ES-I3 (cell line): ENCODE measurements around the gene TMEM63A.
"Not testable (repeated sequence)": the region's sequence is repeated elsewhere in the genome, so short reads cannot be mapped to it uniquely, and the experiment has no call there.

ENCODE experiments used
- H3K36me3 ChIP-seq: 2 replicates; pipeline ENCODE4 v1.6.1; 2013; ENCODE audit warnings: mild to moderate bottlenecking, low read length, control low read depth, moderate library complexity; ENCODE audit not compliant: insufficient read depth
- H3K4me1 ChIP-seq: 2 replicates; pipeline ENCODE4 v1.6.1; 2013; ENCODE audit warnings: mild to moderate bottlenecking, control low read depth, low read length; ENCODE audit not compliant: insufficient read depth
- H3K9ac ChIP-seq: 2 replicates; pipeline ENCODE4 v1.6.1; 2013; ENCODE audit warnings: low read depth, mild to moderate bottlenecking, low read length, moderate library complexity
- H3K9me3 ChIP-seq: 2 replicates; pipeline ENCODE4 v1.6.1; 2013; ENCODE audit warnings: mild to moderate bottlenecking, low read length, moderate library complexity; ENCODE audit not compliant: control insufficient read depth, insufficient read depth

Gene TMEM63A

DNA sequence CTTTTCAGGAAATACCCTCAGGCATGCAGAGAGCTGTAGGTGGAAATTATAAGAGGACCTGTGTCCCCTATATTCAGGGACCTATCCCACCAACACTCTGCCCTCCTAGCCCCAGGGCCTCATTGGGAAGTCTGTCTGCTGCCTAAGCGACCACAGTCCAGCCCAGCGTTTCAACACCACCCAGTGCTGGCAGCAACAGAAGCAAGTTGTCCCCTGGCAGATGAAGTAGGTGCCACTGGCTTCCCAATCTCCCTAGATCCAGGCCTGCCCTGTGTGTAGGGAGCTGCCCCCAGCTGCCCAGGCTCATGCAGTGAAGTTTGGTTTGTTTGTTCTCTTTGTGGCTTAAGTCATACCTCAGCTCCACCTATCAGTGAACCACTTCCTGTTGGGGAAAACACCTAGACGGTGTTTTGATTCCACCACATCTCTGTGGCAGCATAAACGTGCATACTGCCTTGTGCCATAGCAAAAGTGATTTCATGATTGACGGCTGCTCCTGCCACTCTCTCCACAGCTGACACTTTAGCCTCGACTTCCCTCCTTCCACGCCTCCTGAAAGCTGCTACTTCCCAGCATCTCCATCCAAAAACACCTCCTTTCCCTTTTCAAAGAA lies 14.9 kb upstream of the TMEM63A start:
- Histone ChIP-seq H3K4me1 (peaks cover 32% of the 10 kb centered on the region), H3K9ac (no peak overlapping the region), H3K9me3 (no peaks in the 10 kb centered on the region), H3K36me3 (no peaks in the 10 kb centered on the region)

DNA sequence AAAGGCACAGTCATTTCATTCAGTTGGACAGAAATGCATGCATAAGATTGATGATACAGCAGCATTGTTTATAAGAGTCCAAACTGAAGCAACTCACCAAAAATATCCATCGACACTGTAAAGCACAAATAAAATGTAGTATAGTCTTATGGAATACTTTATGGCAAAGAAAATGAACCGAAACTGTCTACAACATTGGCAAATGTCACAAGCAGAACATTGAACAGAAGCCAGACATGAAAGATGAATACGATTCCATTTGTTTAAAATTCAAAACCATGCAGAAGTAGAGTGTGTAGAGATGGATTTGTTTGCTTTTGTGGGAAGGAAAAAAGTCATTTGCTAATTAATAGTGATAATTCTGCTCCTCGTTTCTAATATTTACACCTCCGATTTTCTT lies 14.3 kb upstream of the TMEM63A start:
- no peak overlapping the region for H3K9ac ChIP-seq
- no peaks in the 10 kb centered on the region for H3K36me3 ChIP-seq
- peaks cover 32% of the 10 kb centered on the region for H3K4me1 ChIP-seq
- H3K9me3 ChIP-seq: no peaks in the 10 kb centered on the region

DNA sequence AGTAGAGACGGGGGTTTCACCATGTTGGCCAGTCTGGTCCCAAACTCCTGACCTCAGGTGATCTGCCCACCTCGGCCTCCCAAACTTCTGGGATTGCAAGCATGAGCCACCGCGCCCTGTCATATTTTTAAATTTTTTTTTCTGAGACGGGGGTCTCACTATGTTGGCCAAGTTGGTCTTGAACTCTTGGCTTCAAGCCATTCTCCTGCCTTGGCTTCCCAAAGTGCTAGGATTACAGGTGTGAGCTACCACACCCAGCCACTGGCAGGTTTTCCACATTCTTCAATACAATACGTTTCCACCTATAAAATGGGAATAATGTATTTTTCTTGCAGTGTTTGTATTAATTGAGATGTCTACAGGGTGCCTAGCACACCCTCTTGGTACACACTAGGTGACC lies 10.1 kb upstream of the TMEM63A start:
- H3K4me1 ChIP-seq: peaks cover 33% of the 10 kb centered on the region
- H3K9ac ChIP-seq: no peak overlapping the region

DNA sequence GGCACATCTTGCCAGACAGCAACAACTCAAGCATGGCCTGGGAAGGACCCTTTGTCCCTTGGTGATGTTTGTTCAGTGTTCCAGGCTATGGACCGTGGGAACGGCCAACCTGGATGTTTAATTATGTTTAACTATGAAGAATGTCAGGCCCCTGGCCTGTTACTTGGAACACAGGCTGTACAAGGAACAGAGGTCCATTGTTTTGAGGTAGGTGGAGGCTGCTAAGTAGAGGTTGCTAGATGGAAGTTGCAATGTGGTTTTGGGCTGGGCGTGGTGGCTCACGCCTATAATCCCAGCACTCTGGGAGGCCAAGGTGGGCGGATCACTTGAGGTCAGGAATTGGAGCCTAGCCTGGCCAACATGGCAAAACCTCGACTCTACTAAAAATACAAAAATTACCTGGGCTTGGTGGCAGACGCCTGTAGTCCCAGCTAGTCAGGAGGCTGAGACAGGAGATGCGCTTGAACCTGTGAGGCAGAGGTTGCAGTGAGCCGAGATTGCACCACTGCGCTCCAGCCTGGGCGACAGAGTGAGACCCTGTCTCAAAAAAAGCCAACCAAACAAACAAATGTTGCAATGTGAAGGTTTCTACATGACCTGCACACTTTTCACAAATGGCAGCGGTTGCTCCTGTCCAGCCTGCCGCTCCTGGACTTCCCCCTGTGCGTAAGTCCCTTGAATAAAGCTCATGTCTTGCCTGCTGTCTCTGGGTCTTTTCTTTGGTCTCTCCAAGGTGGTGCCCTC lies 9.2 kb upstream of the TMEM63A start:
- Histone ChIP-seq H3K9me3 (no peaks in the 10 kb centered on the region), H3K4me1 (peaks cover 24% of the 10 kb centered on the region), H3K9ac (no peak overlapping the region), H3K36me3 (no peaks in the 10 kb centered on the region)

More for the DNA sequence above, 10.1 kb upstream of the TMEM63A start:
- Histone ChIP-seq H3K9me3 (no peaks in the 10 kb centered on the region), H3K36me3 (no peaks in the 10 kb centered on the region)

DNA sequence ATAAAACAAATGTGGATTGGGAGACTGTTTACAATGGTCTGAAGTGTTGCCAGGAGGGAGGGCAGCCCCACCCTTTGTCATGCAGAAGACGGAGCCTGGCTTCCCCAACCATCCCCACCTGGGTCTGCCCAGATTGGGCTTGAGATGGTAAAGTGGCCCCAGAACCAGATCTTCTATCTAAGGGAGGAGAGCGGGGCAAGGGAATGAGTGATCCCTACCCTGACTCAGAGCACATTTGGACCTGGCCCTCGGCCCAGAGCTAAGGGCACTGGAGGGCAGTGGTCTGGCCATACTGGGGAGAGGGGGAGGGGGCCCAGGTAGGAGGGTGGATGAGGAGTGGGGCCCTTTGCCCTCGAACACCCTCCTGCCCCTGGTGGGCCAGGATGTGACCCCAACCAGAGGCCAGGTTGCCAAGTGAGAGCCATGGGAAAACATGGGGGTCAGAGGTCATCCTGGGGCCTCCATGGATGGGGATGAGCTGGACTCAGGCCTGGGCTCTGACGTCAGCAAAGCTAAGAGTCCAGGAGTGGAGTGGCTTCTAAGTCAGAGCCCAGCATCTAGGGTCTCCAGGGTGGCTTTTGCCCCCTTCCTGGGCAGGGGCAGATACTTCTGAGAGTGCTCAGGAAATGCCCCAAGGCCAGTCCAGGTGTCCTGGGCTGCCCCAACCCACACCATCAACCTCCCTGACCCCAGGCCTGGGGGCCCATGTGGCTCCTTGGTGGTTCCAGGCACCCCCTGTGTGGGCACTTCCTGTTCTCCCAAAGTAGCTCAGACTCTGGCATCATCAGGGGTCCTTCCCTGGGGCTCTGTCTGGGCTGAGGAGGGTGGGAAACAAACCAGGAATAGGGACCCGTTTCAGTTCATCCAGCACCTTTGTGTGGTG lies 8.4 kb upstream of the TMEM63A start:
- H3K36me3 ChIP-seq: no peaks in the 10 kb centered on the region
- peaks cover 22% of the 10 kb centered on the region for H3K4me1 ChIP-seq
- no peaks in the 10 kb centered on the region for H3K9me3 ChIP-seq
- no peak overlapping the region for H3K9ac ChIP-seq

DNA sequence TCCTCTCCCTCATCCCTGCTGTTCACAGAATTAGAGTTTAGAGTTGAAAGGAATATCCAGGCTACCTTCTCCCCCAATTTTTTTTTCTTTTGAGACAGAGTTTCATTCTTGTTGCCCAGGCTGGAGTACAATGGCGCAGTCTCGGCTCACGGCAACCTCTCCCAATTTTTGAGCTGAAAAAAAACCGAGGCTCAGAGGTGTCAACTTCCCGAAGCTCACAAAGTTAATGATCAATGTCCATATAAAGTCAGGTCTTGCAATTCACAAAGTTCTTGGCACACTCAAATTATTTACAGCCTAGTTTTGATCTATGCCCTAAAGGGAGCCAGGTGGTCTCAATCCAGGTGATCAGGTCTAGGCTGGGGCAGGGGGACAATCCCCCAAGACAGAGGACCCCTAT lies 7.6 kb upstream of the TMEM63A start:
- Histone ChIP-seq H3K36me3 (no peaks in the 10 kb centered on the region), H3K4me1 (peaks cover 22% of the 10 kb centered on the region), H3K9ac (peak overlapping the region; percentile 2; the same call in 1 of the 2 replicates), H3K9me3 (no peaks in the 10 kb centered on the region)

DNA sequence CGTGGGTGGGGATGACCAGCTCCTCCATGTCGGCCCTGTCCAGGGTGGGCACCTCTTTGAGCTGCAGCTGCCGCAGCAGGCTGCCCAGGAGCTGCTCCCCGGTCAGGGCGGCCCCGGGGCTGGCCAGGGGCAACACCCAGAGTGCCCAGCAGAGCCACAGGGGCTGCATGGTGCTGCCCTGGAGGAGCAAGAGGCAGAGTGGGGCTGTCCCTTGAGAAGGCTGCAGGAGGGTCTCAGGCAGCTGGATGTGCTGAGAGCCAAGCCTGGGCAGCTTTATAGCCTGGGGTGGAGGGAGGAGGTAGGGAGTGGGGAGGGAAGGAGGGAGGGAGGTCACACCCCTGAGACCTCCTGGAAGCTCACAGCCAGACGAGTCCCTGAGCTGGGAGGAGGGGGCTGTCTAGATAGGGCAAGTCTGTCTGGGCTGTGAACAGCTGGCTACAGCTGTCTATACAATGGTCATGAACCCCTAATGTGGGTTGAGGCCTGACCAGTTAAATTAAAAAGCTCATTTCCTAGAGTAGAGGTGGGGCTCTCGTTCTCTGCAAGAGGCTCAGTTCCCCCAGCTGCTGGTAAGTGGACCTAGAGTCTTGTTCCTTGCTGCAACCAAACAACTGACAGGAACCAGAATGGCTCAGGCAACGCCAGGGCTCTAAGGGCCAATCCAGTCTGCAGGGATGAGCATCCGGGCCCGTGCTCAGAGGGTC lies 6.9 kb upstream of the TMEM63A start, which contains the start of gene LEFTY1:
Gene LEFTY1 (minus strand): TSS at position 249 of the 704 bp plus-strand sequence. CDS start 80 bp downstream, at position 169.
- Histone ChIP-seq H3K9ac (peak within 1 kb of the TSS; percentile 30), H3K9me3 (no peaks in the 10 kb centered on the region)

DNA sequence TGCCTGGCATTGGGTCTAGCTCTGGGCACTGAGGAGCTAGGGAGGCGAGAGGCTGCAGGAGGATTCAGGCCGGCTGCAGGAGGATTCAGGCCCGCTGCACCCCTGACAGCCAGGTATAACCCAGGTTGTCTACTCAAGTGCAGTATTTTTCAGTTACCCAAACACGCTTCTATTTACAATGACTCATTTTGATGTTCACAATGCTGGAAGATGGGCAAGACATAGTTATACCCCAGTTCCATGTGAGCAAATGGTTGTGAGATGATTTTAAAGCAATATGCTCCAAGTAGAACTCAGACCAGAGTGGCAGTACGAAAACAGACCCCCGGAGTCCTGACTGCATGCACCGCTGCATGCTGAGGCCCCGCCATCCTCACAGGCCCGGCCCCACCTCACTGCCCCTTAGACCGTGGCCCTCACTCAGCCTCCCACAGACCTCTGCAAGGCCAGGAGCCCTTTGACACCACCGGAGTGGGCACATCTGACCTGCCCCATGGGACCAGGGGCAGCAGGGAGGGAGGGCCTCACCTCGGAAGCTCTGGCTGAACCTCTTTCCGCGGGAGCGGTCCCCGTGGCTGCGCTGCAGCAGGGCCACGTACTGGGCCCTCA lies 6.2 kb upstream of the TMEM63A start:
- Histone ChIP-seq H3K9ac (peak overlapping the region; percentile 30), H3K36me3 (no peaks in the 10 kb centered on the region), H3K9me3 (no peaks in the 10 kb centered on the region), H3K4me1 (peaks cover 22% of the 10 kb centered on the region)

More for the DNA sequence above, 6.9 kb upstream of the TMEM63A start, which contains the start of gene LEFTY1:
- Histone ChIP-seq H3K4me1 (peaks cover 22% of the 10 kb centered on the region), H3K36me3 (no peaks in the 10 kb centered on the region)

DNA sequence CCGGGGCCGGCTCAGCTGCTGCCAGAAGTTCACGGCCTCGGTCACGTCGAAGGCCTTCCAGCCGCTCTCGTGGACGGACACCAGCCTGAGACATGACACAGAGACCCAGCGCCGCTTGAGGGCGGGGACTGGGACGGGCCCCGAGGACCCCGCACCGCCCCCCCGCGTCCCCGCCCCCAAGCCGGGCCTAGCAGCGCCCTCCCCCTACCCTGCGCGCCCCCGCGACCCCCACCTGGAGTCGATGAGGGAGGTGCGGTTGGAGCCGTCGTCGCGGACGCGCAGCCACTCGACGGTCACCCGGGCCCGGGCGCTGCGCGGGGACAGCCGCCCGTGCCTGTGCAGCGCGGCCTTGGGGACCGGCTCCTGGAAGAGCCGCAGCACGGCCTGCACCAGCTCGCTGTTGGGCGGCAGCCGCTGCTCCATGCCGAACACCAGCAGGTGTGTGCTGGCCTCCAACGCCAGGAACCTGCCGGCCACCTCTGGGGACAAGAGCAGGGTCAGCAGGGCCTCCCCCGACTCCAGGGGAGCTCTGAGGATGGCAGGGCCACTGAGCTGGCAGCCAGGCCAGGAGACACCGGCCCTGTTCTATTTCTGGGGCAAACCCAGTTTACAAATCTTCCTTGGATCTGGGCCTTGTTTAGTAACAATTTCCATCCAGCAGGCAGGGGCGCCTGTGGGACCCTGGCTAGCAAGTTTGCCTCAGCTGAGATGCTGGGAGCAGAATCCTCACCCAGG lies 5.5 kb upstream of the TMEM63A start:
- H3K9ac ChIP-seq: peak overlapping the region; percentile 30

DNA sequence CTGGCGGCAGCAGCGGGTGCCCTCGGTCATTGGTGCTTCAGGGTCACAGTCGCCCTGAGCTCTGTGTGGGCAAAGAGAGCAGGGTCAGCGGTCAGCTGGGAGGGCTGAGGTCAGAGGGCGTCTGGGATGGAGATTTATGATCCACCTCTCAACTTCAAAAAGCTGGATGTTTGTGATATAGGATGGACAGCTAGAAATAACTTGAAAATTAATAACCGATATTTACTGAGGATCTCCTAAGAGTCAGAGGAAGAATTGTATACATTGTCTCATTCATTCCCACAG lies 4.8 kb upstream of the TMEM63A start:
- Histone ChIP-seq H3K36me3 (no peaks in the 10 kb centered on the region), H3K4me1 (peaks cover 22% of the 10 kb centered on the region), H3K9ac (no peak overlapping the region), H3K9me3 (no peaks in the 10 kb centered on the region)

More for the DNA sequence above, 5.5 kb upstream of the TMEM63A start:
- H3K9me3 ChIP-seq, H3K36me3 ChIP-seq: not testable (repeated sequence)
- H3K4me1 ChIP-seq: peaks cover 22% of the 10 kb centered on the region

DNA sequence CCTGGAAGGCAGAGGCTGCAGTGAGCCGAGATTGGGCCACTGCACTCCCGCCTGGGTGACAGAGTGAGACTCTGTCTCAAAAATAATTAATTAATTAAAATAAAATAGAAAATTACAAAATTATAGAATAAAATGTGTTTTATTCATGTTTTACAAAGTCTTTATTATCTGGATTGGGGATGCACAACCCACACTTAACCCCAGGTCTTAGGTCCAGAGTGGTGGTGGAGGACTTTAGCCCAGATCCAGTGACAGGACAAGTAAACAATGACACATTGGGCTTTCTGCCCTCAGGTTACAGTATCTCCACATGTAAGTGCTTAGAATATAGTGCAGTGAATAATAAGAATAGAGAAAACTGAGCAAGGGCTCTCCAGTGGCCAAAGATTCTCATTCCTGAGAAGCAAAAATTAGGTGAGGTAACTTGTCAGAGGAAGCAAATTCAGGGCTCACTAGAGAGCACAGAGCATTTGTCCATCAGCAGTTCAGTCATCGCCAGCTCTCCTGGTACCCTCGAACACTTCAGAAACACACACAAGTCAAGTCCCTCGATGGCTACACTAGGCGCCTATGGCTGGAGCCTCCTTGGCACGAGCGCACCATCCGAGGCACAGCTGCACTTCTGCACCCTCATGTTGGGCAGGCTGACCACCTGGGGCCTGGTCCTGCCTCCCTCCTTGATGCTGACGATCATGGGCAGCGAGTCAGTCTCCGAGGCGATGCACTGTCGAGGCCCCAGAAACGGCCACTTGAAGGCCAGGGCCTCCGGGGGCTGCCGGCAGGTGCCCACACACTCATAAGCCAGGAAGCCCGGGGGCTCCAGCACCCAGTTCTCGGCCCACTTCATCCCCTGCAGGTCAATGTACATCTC lies 4.2 kb upstream of the TMEM63A start:
- Histone ChIP-seq H3K9me3 (no peaks in the 10 kb centered on the region), H3K36me3 (no peaks in the 10 kb centered on the region), H3K9ac (no peak overlapping the region), H3K4me1 (peaks cover 22% of the 10 kb centered on the region)

DNA sequence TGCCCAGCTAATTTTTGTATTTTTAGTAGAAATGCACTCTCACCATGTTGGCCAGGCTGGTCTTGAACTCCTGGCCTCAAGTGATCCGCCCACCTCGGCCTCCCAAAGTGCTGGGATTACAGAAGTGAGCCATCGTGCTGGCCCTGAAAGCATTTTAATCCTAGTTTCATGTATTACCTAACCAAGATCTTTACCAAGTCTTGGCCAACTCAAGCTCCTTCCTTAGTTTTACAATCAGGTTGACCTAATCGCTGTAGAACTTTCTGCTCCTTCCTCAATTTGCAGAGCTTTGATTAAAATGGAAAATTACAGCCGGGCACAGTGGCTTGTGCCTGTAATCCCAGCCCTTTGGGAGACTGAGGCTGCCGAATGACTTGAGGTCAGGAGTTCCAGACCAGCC lies 3.2 kb upstream of the TMEM63A start:
- Histone ChIP-seq H3K9me3 (no peaks in the 10 kb centered on the region), H3K36me3 (no peaks in the 10 kb centered on the region), H3K4me1 (peaks cover 17% of the 10 kb centered on the region), H3K9ac (no peak overlapping the region)
